Thyroid gland (tissue), 4 donors: ENCODE results near the gene POC5. TPM values are rescaled to one million over a fixed set of nuclear protein-coding genes. Genes with fewer than 3 reads are reported as not detected.

Source experiments
- DNase-seq, 2 donors: peaks; one replicate each; pipeline ENCODE4 v3.0.0-alpha.2; 2019
- H3K27ac ChIP-seq, 3 donors: fragments of 200-600 bp; sonication (generic); 1 replicate in 2 of 3; 2 replicates in 1 of 3; pipeline ENCODE4 v1.5.1; 2016 to 2019; ENCODE audit warnings: mild to moderate bottlenecking in 1 of 3, moderate library complexity in 1 of 3
- H3K27me3 ChIP-seq: fragments of 200-600 bp; sonication (generic); one replicate; pipeline ENCODE4 v1.5.1; 2019
- H3K36me3 ChIP-seq, 2 donors: fragments of 200-600 bp; sonication (generic); one replicate each; pipeline ENCODE4 v1.5.1; 2016 to 2019
- H3K4me1 ChIP-seq, 2 donors: fragments of 200-600 bp; sonication (generic); one replicate each; pipeline ENCODE4 v1.5.1; 2017 to 2019
- H3K4me3 ChIP-seq, 3 donors: fragments of 200-600 bp; sonication (generic); replicated peaks in 1 of 3; 1 replicate in 2 of 3; 2 replicates in 1 of 3; pipeline ENCODE4 v1.5.1; 2016; ENCODE audit warnings: mild to moderate bottlenecking in 1 of 3
- H3K9me3 ChIP-seq: fragments of 200-600 bp; sonication (generic); one replicate; pipeline ENCODE4 v1.5.1; 2017
- CTCF ChIP-seq, 6 experiments: fragments of 200-600 bp in 3 of 6; fragments of 450-650 bp in 3 of 6; sonication (generic) in 3 of 6; IDR thresholded peaks; one replicate each; pipeline ENCODE4 v1.5.1; 2016 to 2019; ENCODE audit warnings: antibody characterized with exemption in 6 of 6, mild to moderate bottlenecking in 2 of 6, inconsistent platforms in 1 of 6, moderate library complexity in 1 of 6
- POLR2A ChIP-seq, 2 donors: fragments of 450-650 bp; IDR thresholded peaks; one replicate each; pipeline ENCODE4 v1.6.1; 2017; ENCODE audit warnings: antibody characterized with exemption in 2 of 2, mild to moderate bottlenecking in 2 of 2, moderate library complexity in 1 of 2
- WGBS, 2 donors: methylation state at CpG; one replicate each; pipeline ENCODE4 v1.1.5; 2017; 5-methylcytosine and 5-hydroxymethylcytosine counted together
- intact Hi-C: fragments of 100-400 bp; cut with DNase I; formaldehyde crosslinking; loops from one replicate; pipeline ENCODE4 v1.15.1; 2023
- total RNA-seq, 4 donors: library from RNA; depleted of rRNA; stranded (reverse); fragments of >200 nt; gene quantifications; one replicate each; pipeline ENCODE4 v1.2.3, GENCODE V29; 2016

The POC5 gene
- total RNA-seq, 4 donors from 2014 or later = 9.5 to 24.3 (median 14.4) TPM

GRCh38 chr5:75678155-75678554, 39.1 kb downstream of the POC5 start:
- 74 to 76% methylated on average over 3 of the region's 3 CpGs for WGBS, 2 donors
- H3K27ac ChIP-seq = no peak overlapping the region
- no peak for TF ChIP-seq POLR2A (IDR thresholded peaks at IDR 0.05)
- no peak for TF ChIP-seq CTCF (IDR thresholded peaks at IDR 0.05)

GRCh38 chr5:75677607-75678006, 39.6 kb downstream of the POC5 start:
- H3K27ac ChIP-seq = no peak overlapping the region
- no peaks in the 10 kb centered on the region for H3K27me3 ChIP-seq
- WGBS, 2 donors = 55 to 61% methylated on average over 1 of the region's 1 CpG
- H3K4me1 ChIP-seq = peaks cover 0 to 4% of the 10 kb centered on the region in 2 donors
- TF ChIP-seq POLR2A (IDR thresholded peaks at IDR 0.05) = no peak
- no peak for TF ChIP-seq CTCF (IDR thresholded peaks at IDR 0.05)
- no peak overlapping the region for H3K4me3 ChIP-seq
- no peak for DNase-seq
- intact Hi-C loops = no loop called here
- H3K36me3 ChIP-seq = no peaks in the 10 kb centered on the region
- no peaks in the 10 kb centered on the region for H3K9me3 ChIP-seq

More at GRCh38 chr5:75678155-75678554, 39.1 kb downstream of the POC5 start:
- Histone ChIP-seq H3K27me3 (no peaks in the 10 kb centered on the region), H3K4me1 (peaks cover 0 to 4% of the 10 kb centered on the region in 2 donors), H3K9me3 (no peaks in the 10 kb centered on the region), H3K4me3 (no peak overlapping the region), H3K36me3 (no peaks in the 10 kb centered on the region)
- intact Hi-C loops = no loop called here
- no peak for DNase-seq

- intact Hi-C loops = no loop called here
- Histone ChIP-seq H3K27me3 (no peaks in the 10 kb centered on the region), H3K4me1 (peaks cover 0 to under 1% of the 10 kb centered on the region in 2 donors), H3K27ac (no peak overlapping the region), H3K4me3 (no peak overlapping the region), H3K9me3 (no peaks in the 10 kb centered on the region), H3K36me3 (no peaks in the 10 kb centered on the region)
- WGBS, 2 donors = 98 to 100% methylated on average over 1 of the region's 1 CpG
- DNase-seq = no peak
- TF ChIP-seq CTCF (IDR thresholded peaks at IDR 0.05) (no peak), POLR2A (IDR thresholded peaks at IDR 0.05) (no peak)
Measured at GRCh38 chr5:75675783-75676182, 41.5 kb downstream of the POC5 start.

- Histone ChIP-seq H3K9me3 (no peaks in the 10 kb centered on the region), H3K27ac (peak overlapping the region in 1 of 3 donors; percentile 8), H3K4me3 (no peak overlapping the region), H3K27me3 (no peaks in the 10 kb centered on the region), H3K4me1 (peaks cover 4 to 18% of the 10 kb centered on the region in 2 donors), H3K36me3 (no peaks in the 10 kb centered on the region)
- intact Hi-C loops = no loop called here
- TF ChIP-seq POLR2A (IDR thresholded peaks at IDR 0.05) (no peak), CTCF (IDR thresholded peaks at IDR 0.05) (no peak)
- 96 to 97% methylated on average over 3 of the region's 3 CpGs for WGBS, 2 donors
- no peak for DNase-seq
Measured at GRCh38 chr5:75672616-75673015, 44.6 kb downstream of the POC5 start.

GRCh38 chr5:75671506-75671905, 45.7 kb downstream of the POC5 start:
- H3K27me3 ChIP-seq = no peaks in the 10 kb centered on the region
- intact Hi-C loops = no loop called here
- H3K27ac ChIP-seq = no peak overlapping the region
- TF ChIP-seq CTCF (IDR thresholded peaks at IDR 0.05) (no peak), POLR2A (IDR thresholded peaks at IDR 0.05) (no peak)
- WGBS, 2 donors = 47 to 71% methylated on average over 2 of the region's 2 CpGs
- H3K4me3 ChIP-seq = no peak overlapping the region
- H3K36me3 ChIP-seq = no peaks in the 10 kb centered on the region
- peaks cover 4 to 18% of the 10 kb centered on the region in 2 donors for H3K4me1 ChIP-seq
- no peaks in the 10 kb centered on the region for H3K9me3 ChIP-seq
- DNase-seq = no peak
